ENCODE data around the gene DLAT. TPM values are rescaled to one million over a fixed set of nuclear protein-coding genes. Genes with fewer than 3 reads are reported as not detected.
A peak's percentile ranks its signal among the peaks of the same experiment; 100 is the strongest.
"Not testable (repeated sequence)": the region's sequence is repeated elsewhere in the genome, so short reads cannot be mapped to it uniquely, and the experiment has no call there.

The DLAT gene
- total RNA-seq, 1 experiment from 2014 or later: 75.9 TPM

- Histone ChIP-seq H3K9me3 (ENCODE audit: control insufficient read depth, insufficient read depth, low read depth, low read length) (no peaks in the 10 kb centered on the region), H3K27ac (ENCODE audit: low read length) (peak within 1 kb of the TSS; percentile 92), H3K27me3 (ENCODE audit: control insufficient read depth, insufficient read depth, low read length) (no peaks in the 10 kb centered on the region), H3K4me3 (ENCODE audit: low read depth in 2 of 2, low read length in 2 of 2) (peak within 1 kb of the TSS; percentile 77 to 99), H3K36me3 (ENCODE audit: control insufficient read depth, insufficient read depth, low read length) (peaks cover 39% of the 10 kb centered on the region), H3K4me1 (ENCODE audit: control insufficient read depth, insufficient read depth, low read length) (peaks cover 4% of the 10 kb centered on the region)
- ChIA-PET POLR2A (interaction anchor here (0.5 to 1.2 kb wide), 5 partner anchors 11 to 272 kb away, joined by 3 to 5 read pairs (median 3); partner anchors contain the start of gene ALG9), CTCF (interaction anchor here (0.9 kb wide), 1 partner anchor 89 kb away, joined by 3 read pairs; the partner anchor contains the start of gene BCO2)
- ATAC-seq: peak; percentile 97
- intact Hi-C loops (cut with micrococcal nuclease; ENCODE audit: unreplicated experiment) (no loop called here), in situ Hi-C loops (cut with HindIII; ENCODE audit: low pct_unique_long_range_greater_than_20kb, low sequenced_read_pairs) (no loop called here)
- no TSS peak for BruUV-seq (replicated peaks)
- DNase-seq (ENCODE audit: low read depth, low spot score): peak; percentile 92
- TF ChIP-seq REST (IDR thresholded peaks at IDR 0.05; ENCODE audit: insufficient read depth in 1 of 2, low read depth in 2 of 2, low read length in 1 of 2) (0 out of 4 replicates have a peak, but pooled peaks of 1 of the 2 experiments have one; percentile 42), POLR2AphosphoS5 (IDR thresholded peaks at IDR 0.05; ENCODE audit: low read depth, low read length) (peak; percentile 94), CTCF (IDR thresholded peaks at IDR 0.05) (no peak)
These were observed 61.4 kb downstream of the DLAT start, which contains the start of the genes SDHD and TIMM8B for GRCh38 chr11:112086422-112087191. Gene SDHD, plus strand, starts transcription at chr11:112086873. Its CDS starts 35 bp downstream, at chr11:112086908. Gene TIMM8B, minus strand, starts transcription at chr11:112086756. Its CDS starts 33 bp downstream, at chr11:112086723.

GRCh38 chr11:112087212-112087611, 62.0 kb downstream of the DLAT start:
- POLR2A ChIA-PET: interaction anchor here (0.5 to 0.7 kb wide), 2 partner anchors 33 to 271 kb away, joined by 3 to 5 read pairs; no protein-coding TSS in a partner anchor
- Histone ChIP-seq H3K4me3 (ENCODE audit: low read depth in 2 of 2, low read length in 2 of 2) (peak overlapping the region; percentile 77 to 99), H3K36me3 (ENCODE audit: control insufficient read depth, insufficient read depth, low read length) (peaks cover 33% of the 10 kb centered on the region), H3K27me3 (ENCODE audit: control insufficient read depth, insufficient read depth, low read length) (no peaks in the 10 kb centered on the region), H3K9me3 (ENCODE audit: control insufficient read depth, insufficient read depth, low read depth, low read length) (no peaks in the 10 kb centered on the region), H3K4me1 (ENCODE audit: control insufficient read depth, insufficient read depth, low read length) (peaks cover 4% of the 10 kb centered on the region), H3K27ac (ENCODE audit: low read length) (peak overlapping the region; percentile 92)
- in situ Hi-C loops (cut with HindIII; ENCODE audit: low pct_unique_long_range_greater_than_20kb, low sequenced_read_pairs) (no loop called here), intact Hi-C loops (cut with micrococcal nuclease; ENCODE audit: unreplicated experiment) (no loop called here)
- ATAC-seq (no peak; the same call in 1 of the 2 replicates), DNase-seq (ENCODE audit: low read depth, low spot score) (no peak)
- TSS peak; percentile 47 for BruUV-seq (replicated peaks)
- CTCF ChIA-PET: interaction anchor here (0.9 kb wide), 1 partner anchor 88 kb away, joined by 3 read pairs; the partner anchor contains the start of gene BCO2
- TF ChIP-seq TCF7L2 (IDR thresholded peaks at IDR 0.05; ENCODE audit: low read depth, low read length): no peak
- TF ChIP-seq POLR2AphosphoS5 (IDR thresholded peaks at IDR 0.05; ENCODE audit: low read depth, low read length): no peak
- no peak for TF ChIP-seq REST (IDR thresholded peaks at IDR 0.05; ENCODE audit: insufficient read depth in 1 of 2, low read depth in 2 of 2, low read length in 1 of 2)
- TF ChIP-seq CTCF (IDR thresholded peaks at IDR 0.05): no peak
- no peak for TF ChIP-seq SIN3A (IDR thresholded peaks at IDR 0.05; ENCODE audit: borderline replicate concordance, insufficient read depth, low read depth, low read length)

GRCh38 chr11:112095302-112095701, 70.1 kb downstream of the DLAT start:
- H3K4me3 ChIP-seq (ENCODE audit: low read depth in 2 of 2, low read length in 2 of 2); DNase-seq (ENCODE audit: low read depth, low spot score); H3K27ac ChIP-seq (ENCODE audit: low read length); H3K9me3 ChIP-seq (ENCODE audit: control insufficient read depth, insufficient read depth, low read depth, low read length); in situ Hi-C loops (cut with HindIII; ENCODE audit: low pct_unique_long_range_greater_than_20kb, low sequenced_read_pairs); ATAC-seq; H3K4me1 ChIP-seq (ENCODE audit: control insufficient read depth, insufficient read depth, low read length); H3K27me3 ChIP-seq (ENCODE audit: control insufficient read depth, insufficient read depth, low read length); intact Hi-C loops (cut with micrococcal nuclease; ENCODE audit: unreplicated experiment): not testable (repeated sequence)
- POLR2A ChIA-PET: interaction anchor here (0.6 to 0.9 kb wide), 3 partner anchors 25 to 104 kb away, joined by 3 to 7 read pairs (median 5); no protein-coding TSS in a partner anchor
- CTCF ChIA-PET: interaction anchor here (0.8 kb wide), 1 partner anchor 184 kb away, joined by 3 read pairs; no protein-coding TSS in a partner anchor
- BruUV-seq (replicated peaks): TSS peak; percentile 51
- peaks cover 17% of the 10 kb centered on the region for H3K36me3 ChIP-seq (ENCODE audit: control insufficient read depth, insufficient read depth, low read length)
